Stimulated activated CD4-positive, alpha-beta T cell treated with anti-CD3 and anti-CD28 coated beads, Interleukin-4, amount 100 ng/mL, for 4 hours (primary cell): ENCODE measurements around the gene TOR2A.
"Not testable (repeated sequence)": the region's sequence is repeated elsewhere in the genome, so short reads cannot be mapped to it uniquely, and the experiment has no call there.

Experiments used
- DNase-seq, 2 experiments: peaks; one replicate each; pipeline ENCODE4 v3.0.0-alpha.2; 2020

TOR2A gene

DNA sequence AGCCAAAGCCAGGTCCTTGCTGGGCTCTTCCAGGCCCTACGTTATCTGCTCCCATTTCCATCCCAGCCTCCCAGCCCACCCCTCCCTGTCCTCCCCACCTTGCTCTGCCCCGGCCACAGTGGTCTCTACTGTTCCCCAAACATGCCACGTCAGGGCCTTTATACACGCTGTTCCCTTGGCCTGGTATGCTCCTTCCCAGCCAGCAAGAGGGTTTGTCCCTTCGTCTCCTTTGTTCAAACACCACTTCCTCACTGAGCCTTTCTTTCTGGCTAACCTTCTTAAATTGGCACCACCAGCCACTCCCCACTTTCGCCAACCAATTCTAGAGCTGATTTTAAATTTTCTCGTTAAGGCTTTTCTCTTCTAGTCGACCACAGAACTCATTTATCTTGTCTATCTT lies 33.6 kb upstream of the TOR2A start:
- DNase-seq, result no peak

DNA sequence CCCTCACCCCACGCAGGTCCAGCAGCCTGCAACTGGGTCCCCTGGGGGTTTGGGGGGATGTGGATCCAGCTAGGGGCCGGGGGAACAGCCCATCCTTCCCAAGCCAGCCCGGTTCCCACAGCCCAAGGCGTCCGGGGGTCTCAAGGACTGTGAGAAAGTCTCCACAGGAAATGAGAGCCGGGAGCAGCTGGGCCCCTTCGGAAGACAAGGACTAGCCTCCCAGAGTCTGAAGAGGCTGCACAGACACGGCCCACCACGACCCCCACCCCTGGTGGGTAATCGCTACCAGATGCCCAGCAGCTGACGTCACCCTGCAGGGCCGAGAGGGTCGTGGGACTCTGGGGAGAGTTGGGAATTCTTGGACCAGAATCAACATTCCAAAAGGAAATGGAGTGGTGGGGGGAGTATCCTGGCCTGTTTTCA lies 32.8 kb upstream of the TOR2A start:
- DNase-seq, result no peak

- no peak for DNase-seq
These were observed 32.3 kb upstream of the TOR2A start for GRCh38 chr9:127767410-127767809.

- no peak for DNase-seq
These were observed 30.3 kb upstream of the TOR2A start for GRCh38 chr9:127765418-127765817.

DNA sequence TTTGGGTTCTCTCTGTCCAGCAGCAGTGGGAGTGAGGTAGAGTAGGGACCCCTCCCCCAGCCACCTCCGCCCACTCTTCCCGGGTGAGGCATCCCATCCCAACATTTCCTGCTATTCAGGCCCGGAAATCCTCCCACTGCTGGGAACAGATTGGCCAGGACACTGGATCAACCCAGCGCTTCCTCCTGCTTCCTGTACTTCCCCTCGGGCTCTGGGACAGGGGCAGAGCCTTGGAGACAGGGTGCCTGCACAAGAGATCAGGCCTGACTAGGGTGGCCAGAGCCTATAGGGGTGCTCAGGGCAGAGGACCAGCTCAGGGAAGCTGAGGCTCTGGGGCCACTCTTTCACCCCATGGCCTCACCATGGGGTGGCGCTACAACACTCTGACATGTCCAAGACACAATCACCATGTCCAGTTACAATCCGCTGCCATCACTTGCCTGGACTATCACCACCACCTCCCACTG lies 28.9 kb upstream of the TOR2A start:
- DNase-seq, result no peak

GRCh38 chr9:127762111-127762676 lies 27.1 kb upstream of the TOR2A start:
- no peak for DNase-seq

DNA sequence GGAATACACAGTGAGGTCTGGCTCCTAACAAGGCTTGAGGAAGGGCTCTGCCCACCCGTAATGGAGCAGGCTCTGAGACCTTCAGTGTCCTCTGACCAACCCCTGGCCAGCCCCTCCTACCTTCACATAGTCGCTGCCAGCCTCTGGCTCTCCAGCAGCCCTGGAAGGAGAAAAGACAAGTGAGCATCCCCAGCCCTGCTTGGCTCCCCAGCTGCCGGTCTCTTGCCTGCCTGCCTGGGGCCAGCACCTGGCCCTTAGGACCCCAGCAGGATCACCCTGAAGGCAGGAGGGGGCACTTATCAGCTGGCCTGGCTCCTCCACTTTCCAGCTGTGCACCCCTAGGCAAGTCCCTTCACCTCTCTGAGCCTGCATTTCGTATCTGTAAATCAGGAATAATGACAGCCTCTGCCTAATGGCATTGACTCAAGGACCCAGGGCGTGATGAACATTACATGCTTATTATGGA lies 26.4 kb upstream of the TOR2A start:
- no peak for DNase-seq

DNA sequence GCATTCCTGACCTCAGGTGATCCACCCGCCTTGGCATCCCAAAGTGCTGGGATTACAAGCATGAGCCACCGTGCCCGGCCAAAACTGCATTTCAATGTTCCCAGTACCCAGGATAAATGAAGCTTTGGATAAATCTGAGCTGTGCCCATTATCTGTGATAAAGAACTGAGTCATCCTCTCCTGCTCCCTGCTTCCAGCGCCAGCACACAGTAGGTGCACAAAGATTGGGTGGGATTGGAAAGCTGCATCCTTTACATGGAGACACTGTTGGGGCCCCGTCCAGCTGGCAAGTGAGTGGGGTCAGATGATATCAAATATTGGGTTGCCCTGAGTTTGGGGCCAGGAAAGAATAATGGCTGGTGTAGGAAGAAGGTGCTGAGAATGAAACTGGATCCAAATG lies 26.0 kb upstream of the TOR2A start:
- no peak for DNase-seq

DNA sequence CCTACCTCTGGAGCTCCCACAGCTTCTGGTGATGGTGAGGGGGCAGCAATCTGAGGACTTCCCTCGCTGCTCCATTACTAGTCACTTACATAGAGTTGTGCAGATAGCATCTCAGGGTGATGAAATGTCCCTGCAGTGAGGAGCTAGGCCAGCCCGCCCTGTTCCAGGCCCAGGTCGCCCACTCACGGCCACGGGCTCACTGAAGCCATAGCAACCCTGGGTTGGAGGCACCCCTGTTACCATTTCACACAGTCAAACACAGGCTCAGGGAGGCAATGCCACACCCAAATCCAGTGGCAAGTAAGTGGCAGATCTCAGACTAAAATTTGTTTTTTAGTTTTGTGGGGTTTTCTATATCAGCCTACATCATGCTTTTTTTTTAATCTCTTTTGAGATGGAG lies 23.7 kb upstream of the TOR2A start:
- DNase-seq, result no peak

DNA sequence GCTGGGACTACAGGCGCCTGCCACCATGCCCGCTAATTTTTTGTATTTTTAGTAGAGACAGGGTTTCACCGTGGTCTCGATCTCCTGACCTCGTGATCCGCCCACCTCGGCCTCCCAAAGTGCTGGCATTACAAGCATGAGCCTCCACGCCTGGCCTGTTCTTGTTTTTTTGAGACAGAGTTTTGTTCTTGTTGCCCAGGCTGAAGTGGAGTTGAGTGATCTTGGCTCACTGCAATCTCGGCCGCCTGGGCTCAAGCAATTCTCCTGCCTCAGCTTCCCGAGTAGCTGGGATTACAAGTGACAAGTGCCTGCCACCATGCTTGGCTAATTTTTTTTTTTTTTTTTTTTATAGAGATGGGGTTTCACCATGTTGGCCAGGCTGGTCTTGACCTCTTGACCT lies 21.7 kb upstream of the TOR2A start:
- not testable (repeated sequence) for DNase-seq

DNA sequence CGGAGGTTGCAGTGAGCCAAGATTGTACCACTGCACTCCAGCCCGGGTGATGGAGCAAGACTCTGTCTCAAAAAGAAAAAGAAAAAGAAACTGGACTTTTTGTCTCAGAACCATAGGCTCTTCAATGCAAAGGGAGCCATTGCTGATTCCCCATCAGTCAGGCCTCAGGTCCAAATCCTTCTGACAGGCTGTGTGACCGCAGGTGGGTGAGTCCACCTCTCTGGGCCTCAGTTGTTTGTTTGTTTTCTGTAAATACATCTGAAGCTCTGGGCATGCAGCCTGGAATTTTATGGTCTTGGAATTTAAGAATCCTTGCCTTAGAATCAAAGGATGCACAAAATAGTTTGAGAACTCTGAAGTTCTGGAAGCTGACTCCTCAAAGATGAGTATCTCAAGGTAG lies 21.1 kb upstream of the TOR2A start:
- DNase-seq, result no peak

- DNase-seq, result no peak
These were observed 20.3 kb upstream of the TOR2A start for GRCh38 chr9:127755061-127756060.

DNA sequence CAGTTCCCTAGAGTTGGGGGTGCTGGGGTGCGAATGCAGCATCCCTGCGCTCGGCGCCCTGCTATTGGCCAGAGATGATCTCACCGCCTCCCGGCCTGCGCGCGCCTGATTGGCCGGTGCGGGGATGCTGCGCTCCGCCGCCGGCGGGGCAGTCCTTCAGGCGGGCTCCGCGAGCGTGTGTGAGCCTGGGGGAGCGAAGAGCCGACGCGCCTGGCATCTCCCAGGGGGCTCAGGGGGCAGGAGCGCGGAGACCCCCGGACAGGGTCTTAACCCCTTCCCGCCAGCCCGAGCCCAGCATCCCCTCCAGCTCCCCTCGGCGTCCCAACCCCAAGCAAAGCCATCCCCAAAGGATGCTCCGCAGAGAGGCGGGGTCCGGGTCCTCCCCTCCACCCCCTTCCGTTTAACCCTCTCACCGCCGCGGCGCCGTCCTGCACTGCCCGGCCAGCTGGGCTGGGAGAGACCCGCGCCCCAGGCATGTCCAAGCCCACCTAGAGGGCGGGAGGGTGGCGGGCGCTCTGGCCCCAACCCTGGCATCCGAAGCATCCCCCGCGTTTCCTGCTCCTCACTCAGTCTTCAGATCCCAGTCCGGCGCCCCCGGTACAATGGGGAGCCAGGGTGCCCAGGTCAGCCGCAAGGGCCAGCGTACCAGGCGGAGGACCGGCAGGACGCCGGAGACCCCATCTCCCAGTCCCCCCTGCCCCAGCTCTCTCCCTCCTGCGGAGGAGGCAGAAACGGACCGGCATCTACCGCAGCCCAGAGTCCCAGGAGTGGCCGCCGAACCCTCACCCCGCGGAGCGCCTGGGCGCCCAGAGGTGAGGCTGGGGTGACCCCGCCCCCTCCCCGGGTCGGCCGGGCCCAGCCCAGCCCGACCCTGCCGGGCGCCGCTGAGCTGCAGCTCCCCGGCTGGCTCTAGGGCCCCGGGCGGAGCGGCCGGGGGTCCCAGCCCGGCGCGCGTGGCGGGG lies 19.3 kb upstream of the TOR2A start:
- DNase-seq, result no peak

DNA sequence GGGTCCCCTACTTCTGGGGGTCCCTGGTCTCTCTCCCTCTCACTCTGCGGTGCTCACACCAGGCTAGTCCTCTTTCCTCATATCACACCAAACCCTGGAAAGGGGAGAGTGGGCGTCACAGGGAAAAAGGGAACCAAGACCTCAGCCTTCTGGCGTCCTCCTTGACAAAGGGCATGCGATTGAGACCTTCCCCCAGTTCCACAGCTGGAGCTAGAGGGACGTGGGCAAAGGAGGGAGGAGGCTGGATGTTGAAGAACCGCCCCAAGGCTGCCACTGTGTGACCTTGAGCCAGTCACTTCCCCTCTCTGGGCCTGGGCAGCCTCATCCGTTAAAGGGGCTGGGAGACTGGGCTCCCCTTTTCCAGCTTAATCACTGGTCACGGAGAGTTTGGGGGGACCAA lies 18.5 kb upstream of the TOR2A start:
- no peak for DNase-seq

DNA sequence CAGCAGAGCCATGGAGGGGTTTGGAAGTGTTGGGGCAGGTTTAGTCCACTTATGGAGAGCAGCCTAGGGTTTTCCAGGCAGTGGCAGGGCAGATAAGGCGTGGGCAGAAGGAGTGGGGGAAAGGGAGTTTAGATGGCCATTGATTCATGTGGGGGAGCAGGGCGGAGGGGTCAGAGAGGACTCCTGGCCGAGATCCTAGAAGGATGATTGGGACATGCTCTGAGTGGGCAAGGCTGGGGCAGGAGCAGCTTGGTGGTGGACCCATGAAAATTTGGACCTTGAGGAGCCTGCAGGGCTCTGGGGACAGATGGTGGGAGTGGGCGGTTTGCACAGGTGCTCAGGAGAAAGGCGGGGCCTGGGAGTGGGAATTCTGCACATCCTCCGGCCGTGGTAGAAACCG lies 18.1 kb upstream of the TOR2A start:
- no peak for DNase-seq

GRCh38 chr9:127751269-127752054 lies 16.4 kb upstream of the TOR2A start:
- no peak for DNase-seq

GRCh38 chr9:127749090-127749787 lies 14.1 kb upstream of the TOR2A start:
- DNase-seq, result no peak

DNA sequence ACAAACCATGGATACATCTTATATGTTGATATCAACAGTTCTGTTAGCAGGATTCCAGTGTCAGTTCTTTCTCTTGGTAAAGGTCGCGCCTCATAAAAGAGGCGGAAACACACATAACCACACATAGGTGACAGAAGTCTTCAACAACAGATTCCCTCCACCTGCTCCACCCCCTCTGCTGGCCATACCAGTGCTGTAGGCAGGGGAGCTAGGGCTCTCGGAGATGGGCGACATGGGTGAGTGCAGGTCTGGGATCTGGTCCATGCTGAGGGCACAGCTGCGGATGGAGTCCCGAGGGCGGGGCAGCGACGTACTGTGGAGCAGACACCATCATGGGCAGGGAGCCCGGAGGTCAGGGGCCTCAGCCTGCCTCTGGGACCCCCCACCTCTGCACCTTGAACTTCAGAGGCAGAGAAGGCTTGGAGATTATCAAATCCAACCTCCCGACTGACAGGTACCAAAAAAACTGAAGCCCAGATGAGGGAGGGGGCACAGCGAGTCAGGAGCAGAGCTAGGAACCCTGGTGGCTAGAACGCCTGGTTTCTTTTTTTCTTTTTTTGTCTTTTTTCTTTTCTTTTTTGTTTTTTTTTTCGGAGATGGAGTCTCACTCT lies 12.0 kb upstream of the TOR2A start:
- DNase-seq, result no peak

DNA sequence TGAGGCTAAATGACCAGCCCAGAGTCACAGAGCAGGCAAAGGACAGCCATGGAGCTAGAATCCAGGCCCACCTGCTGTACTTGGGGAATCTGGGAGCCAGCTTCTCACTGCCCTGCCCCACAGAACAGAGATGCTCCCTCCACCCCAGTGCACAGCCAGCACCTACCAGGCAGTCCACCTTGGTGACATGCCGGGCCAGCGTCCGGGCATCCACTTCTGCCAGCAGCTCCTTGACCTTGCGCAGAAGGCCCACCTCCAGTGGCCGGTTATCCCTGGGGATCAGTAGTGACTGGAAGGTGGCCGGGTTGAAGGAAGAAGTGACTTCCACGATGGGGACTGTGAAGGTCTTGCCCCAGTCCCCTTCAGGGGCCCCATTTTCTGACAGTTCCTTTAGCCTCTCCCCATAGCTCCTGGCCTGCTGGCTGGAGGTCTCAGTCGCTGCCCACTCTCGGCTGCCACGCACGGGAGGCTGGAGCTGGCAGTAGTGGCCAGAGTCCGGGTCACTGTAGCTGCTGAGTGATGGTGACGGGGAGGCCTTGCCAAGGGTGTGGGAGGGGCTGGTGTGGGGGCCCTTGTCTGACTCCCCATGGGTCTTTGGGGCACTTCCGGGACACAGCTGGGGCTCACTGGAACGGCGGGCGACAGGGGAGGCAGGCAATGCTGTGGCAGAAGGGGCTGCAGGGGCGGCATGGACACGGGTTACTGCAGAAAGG lies 9.5 kb upstream of the TOR2A start:
- DNase-seq, result no peak

DNA sequence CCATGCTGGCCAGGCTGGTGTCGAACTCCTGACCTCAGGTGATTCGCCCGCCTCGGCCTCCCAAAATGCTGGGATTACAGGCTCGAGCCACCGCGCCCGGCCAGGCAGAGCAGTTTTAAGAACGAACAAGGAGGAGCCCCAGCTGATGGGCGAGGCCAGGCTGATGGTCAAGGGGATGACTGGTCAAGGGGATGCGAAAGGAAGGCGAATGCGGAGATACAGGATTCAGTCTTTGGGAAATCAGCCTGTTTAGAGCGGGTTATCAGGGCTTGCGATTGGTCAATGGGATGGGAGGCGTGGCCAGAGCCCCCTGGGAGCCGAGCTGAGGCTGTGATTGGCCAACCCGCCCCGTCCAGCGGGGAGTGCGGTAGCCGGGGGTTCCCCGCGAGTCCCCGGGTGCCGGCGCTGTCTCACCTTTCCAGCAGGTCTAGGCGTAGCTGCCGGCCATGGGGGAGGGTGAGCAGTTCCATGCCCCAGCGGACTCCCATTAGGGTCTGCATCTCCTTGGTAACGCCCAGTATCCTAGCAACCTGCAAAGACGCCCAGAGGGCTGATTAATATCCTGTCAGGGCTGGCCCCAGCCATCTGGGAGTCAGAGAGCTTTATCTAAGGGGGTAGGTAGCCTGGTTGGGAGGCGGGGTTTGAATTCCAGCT lies 7.5 kb upstream of the TOR2A start:
- no peak for DNase-seq
